Hepatocyte (in vitro differentiated cells): ENCODE results near the gene CENPF. TPM values are rescaled to one million over a fixed set of nuclear protein-coding genes. Genes with fewer than 3 reads are reported as not detected.
A peak's percentile ranks its signal among the peaks of the same experiment; 100 is the strongest.

Experiments used
- DNase-seq: peaks from one replicate; pipeline ENCODE4 v3.0.0-alpha.2; 2016; ENCODE audit warnings: low spot score
- H2AFZ ChIP-seq: fragments of 200-600 bp; sonication (generic); 2 replicates; pipeline ENCODE4 v1.6.0; 2016; ENCODE audit warnings: antibody characterized with exemption, mild to moderate bottlenecking
- H3K27ac ChIP-seq: fragments of 200-600 bp; sonication (generic); 2 replicates; pipeline ENCODE4 v1.5.1; 2016; ENCODE audit warnings: mild to moderate bottlenecking
- H3K27me3 ChIP-seq: fragments of 200-600 bp; sonication (generic); 2 replicates; pipeline ENCODE4 v1.6.1; 2016
- H3K36me3 ChIP-seq: fragments of 200-600 bp; sonication (generic); replicated peaks from 2 replicates; pipeline ENCODE4 v1.5.1; 2016; ENCODE audit warnings: low read depth; ENCODE audit not compliant: insufficient read depth
- H3K4me1 ChIP-seq: fragments of 200-600 bp; sonication (generic); 2 replicates; pipeline ENCODE4 v1.5.1; 2016; ENCODE audit warnings: mild to moderate bottlenecking, moderate library complexity; ENCODE audit not compliant: insufficient read depth
- H3K4me2 ChIP-seq: fragments of 200-600 bp; sonication (generic); 2 replicates; pipeline ENCODE4 v1.6.0; 2016
- H3K4me3 ChIP-seq: fragments of 200-600 bp; sonication (generic); 2 replicates; pipeline ENCODE4 v1.5.1; 2016; ENCODE audit warnings: mild to moderate bottlenecking
- H3K79me2 ChIP-seq: fragments of 200-600 bp; sonication (generic); 2 replicates; pipeline ENCODE4 v1.6.0; 2017; ENCODE audit warnings: mild to moderate bottlenecking
- H3K9me2 ChIP-seq: fragments of 200-600 bp; sonication (generic); replicated peaks from 2 replicates; pipeline ENCODE4 v1.6.0; 2017; ENCODE audit warnings: mild to moderate bottlenecking; ENCODE audit not compliant: insufficient read depth
- H3K9me3 ChIP-seq: fragments of 200-600 bp; sonication (generic); 2 replicates; pipeline ENCODE4 v1.5.1; 2016; ENCODE audit warnings: low read depth, mild to moderate bottlenecking
- H4K20me1 ChIP-seq: fragments of 200-600 bp; sonication (generic); 2 replicates; pipeline ENCODE4 v1.6.0; 2016; ENCODE audit warnings: mild to moderate bottlenecking; ENCODE audit not compliant: insufficient read depth, poor library complexity, severe bottlenecking
- CTCF ChIP-seq: fragments of 200-600 bp; sonication (generic); IDR thresholded peaks from 2 replicates; pipeline ENCODE4 v1.5.1; 2016; ENCODE audit warnings: antibody characterized with exemption, mild to moderate bottlenecking; ENCODE audit not compliant: poor library complexity
- EZH2 ChIP-seq: fragments of 200-600 bp; sonication (generic); IDR thresholded peaks from 2 replicates; pipeline ENCODE4 v1.6.1; 2016; ENCODE audit warnings: antibody characterized with exemption, mild to moderate bottlenecking, borderline replicate concordance
- EZH2phosphoT487 ChIP-seq: fragments of 200-600 bp; sonication (generic); IDR thresholded peaks from one replicate; pipeline ENCODE4 v1.6.1; 2018; ENCODE audit warnings: antibody characterized with exemption, mild to moderate bottlenecking, low read depth, moderate library complexity; ENCODE audit not compliant: unreplicated experiment, severe bottlenecking
- WGBS: methylation state at CpG from one replicate; pipeline ENCODE4 v1.1.6; 2016; ENCODE audit warnings: low lambda C conversion rate; ENCODE audit errors: missing lambda C conversion rate; 5-methylcytosine and 5-hydroxymethylcytosine counted together
- polyA plus RNA-seq: library from polyadenylated mRNA; unstranded; fragments of >200 nt; fragmentation: Nextera tagmentation; extraction: Ambion mirVana; gene quantifications from 2 replicates; pipeline ENCODE4 v1.2.1, GENCODE V29; 2016
- total RNA-seq: library from RNA; depleted of rRNA; stranded (reverse); fragments of >200 nt; gene quantifications from 2 replicates; pipeline ENCODE4 v1.2.3, GENCODE V29; 2014

CENPF gene
- total and polyA plus RNA-seq, 2 experiments from 2014 or later: 8.3 to 16.8 TPM

- Histone ChIP-seq H2AFZ (no peak overlapping the region), H3K9me3 (no peaks in the 10 kb centered on the region), H3K36me3 (no peaks in the 10 kb centered on the region), H3K4me1 (peaks cover 4% of the 10 kb centered on the region), H3K9me2 (no peaks in the 10 kb centered on the region), H3K79me2 (no peaks in the 10 kb centered on the region), H3K4me3 (no peak overlapping the region), H4K20me1 (no peaks in the 10 kb centered on the region), H3K4me2 (no peak overlapping the region), H3K27me3 (no peaks in the 10 kb centered on the region), H3K27ac (peak overlapping the region; percentile 67)
- no peak for TF ChIP-seq EZH2phosphoT487
- TF ChIP-seq CTCF: no peak
- no peak for TF ChIP-seq EZH2
- WGBS: 53% methylated on average over 2 of the region's 2 CpGs
- peak; percentile 74 for DNase-seq
Observed at GRCh38 chr1:214678386-214678785, 75.4 kb downstream of the CENPF start.

GRCh38 chr1:214683621-214684020 lies 80.6 kb downstream of the CENPF start:
- DNase-seq: no peak
- no peak overlapping the region for H3K4me3 ChIP-seq
- H3K79me2 ChIP-seq: no peaks in the 10 kb centered on the region
- no peaks in the 10 kb centered on the region for H3K27me3 ChIP-seq
- H3K9me2 ChIP-seq: no peaks in the 10 kb centered on the region
- H2AFZ ChIP-seq: no peak overlapping the region
- H3K4me1 ChIP-seq: no peaks in the 10 kb centered on the region
- no peak overlapping the region for H3K4me2 ChIP-seq
- H4K20me1 ChIP-seq: no peaks in the 10 kb centered on the region
- H3K27ac ChIP-seq: no peak overlapping the region
- H3K9me3 ChIP-seq: no peaks in the 10 kb centered on the region
- TF ChIP-seq EZH2phosphoT487: no peak
- TF ChIP-seq CTCF: no peak
- TF ChIP-seq EZH2: no peak
- no peaks in the 10 kb centered on the region for H3K36me3 ChIP-seq
- 76% methylated on average over 3 of the region's 3 CpGs for WGBS

- DNase-seq: no peak
- Histone ChIP-seq H3K9me2 (no peaks in the 10 kb centered on the region), H2AFZ (no peak overlapping the region), H4K20me1 (no peaks in the 10 kb centered on the region), H3K4me2 (no peak overlapping the region), H3K27me3 (no peaks in the 10 kb centered on the region), H3K9me3 (no peaks in the 10 kb centered on the region), H3K27ac (no peak overlapping the region), H3K4me1 (no peaks in the 10 kb centered on the region), H3K36me3 (no peaks in the 10 kb centered on the region), H3K4me3 (no peak overlapping the region), H3K79me2 (no peaks in the 10 kb centered on the region)
- WGBS: 52% methylated on average over 3 of the region's 3 CpGs
- TF ChIP-seq EZH2phosphoT487: no peak
- no peak for TF ChIP-seq EZH2
- TF ChIP-seq CTCF: no peak
Observed at GRCh38 chr1:214685906-214686305, 82.9 kb downstream of the CENPF start.

- Histone ChIP-seq H3K27me3 (no peaks in the 10 kb centered on the region), H4K20me1 (no peaks in the 10 kb centered on the region), H3K4me2 (no peak overlapping the region), H3K9me2 (no peaks in the 10 kb centered on the region), H3K79me2 (no peaks in the 10 kb centered on the region), H3K4me1 (no peaks in the 10 kb centered on the region), H3K9me3 (no peaks in the 10 kb centered on the region), H3K27ac (no peak overlapping the region), H3K4me3 (no peak overlapping the region), H2AFZ (no peak overlapping the region), H3K36me3 (no peaks in the 10 kb centered on the region)
- TF ChIP-seq EZH2phosphoT487: no peak
- no peak for TF ChIP-seq EZH2
- no peak for TF ChIP-seq CTCF
- 53% methylated on average over 5 of the region's 5 CpGs for WGBS
- DNase-seq: no peak
Observed at GRCh38 chr1:214686497-214686896, 83.5 kb downstream of the CENPF start.
